NCI-H510A (cell line): ENCODE measurements around the gene GAMT.

Experiments
- DNase-seq: peaks from one replicate; lab custom pipeline; 2025; lab: John Stamatoyannopoulos, UW

GAMT gene

DNA sequence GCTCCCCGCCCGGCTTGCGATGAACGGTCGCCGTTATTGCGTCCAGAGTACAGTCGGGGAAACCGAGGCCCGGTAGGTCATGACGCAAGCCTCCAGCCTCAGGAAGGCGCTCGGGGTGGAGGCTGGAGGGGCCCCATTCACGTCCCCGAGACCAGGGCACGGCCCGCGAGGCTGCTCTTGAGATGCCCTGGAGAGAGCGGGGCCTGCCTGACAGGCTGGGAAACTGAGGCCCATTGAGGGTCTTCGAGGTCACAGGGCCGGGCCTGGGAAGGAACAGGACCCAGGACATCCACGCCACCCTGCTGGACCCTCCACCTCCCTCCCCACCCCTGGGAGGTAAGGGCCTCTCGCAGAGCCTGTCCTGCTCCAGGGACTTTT, 17.3 kb downstream of the GAMT start:
- no peak for DNase-seq

DNA sequence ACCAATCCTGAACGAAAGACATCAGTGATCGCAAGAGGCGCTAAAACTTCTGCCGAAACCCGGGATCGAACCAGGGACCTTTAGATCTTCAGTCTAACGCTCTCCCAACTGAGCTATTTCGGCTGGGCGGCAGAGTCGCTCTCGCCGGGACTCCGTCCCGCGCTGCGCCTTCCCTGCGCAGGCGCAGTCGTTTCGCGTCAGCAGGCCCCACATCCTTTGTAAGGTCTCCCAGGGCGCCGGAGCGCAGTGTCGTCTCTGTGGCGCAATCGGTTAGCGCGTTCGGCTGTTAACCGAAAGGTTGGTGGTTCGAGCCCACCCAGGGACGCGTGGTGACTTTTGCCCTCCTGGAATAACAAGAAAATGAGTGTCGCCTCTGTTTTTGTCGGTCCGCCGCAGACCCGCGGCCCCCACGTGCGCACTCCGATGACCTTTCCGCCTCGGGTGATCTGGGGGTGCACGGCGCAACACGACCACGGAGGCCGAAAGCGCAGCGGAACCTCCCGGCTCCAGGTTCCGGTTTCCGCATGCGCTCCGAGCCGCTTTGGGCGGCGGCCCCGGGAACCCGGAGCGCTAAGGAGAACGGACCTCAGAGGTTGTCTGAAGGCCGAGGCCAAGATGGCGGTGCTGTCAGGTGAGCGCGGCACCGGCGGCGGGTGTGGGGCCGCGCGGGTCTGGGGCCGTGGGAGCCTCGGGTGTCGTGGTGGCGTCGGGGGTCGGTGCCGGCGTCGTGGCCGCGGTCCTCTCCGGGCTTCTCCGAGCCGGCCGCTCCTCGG, 17.8 kb downstream of the GAMT start, which contains the start of gene NDUFS7:
NDUFS7 (plus strand) TSS at position 596 of the 773 bp plus-strand sequence; CDS start at position 616, 20 bp downstream.
- DNase-seq: peak; percentile 54

DNA sequence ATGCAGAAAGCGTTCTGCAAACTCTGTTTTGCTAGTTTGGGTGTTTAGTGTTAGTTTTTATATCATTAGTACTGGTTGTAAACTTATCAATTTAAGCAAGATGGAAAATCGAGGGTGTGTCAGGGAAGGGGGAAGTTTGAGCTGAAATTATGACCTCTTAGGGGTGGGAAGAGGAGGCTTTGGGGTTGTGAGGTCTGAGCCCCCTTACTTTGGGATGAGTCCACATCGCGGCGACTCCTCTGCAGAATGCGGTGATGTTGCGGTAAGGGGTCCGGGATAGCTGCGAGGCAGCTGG, 18.4 kb downstream of the GAMT start:
- DNase-seq: no peak

DNA sequence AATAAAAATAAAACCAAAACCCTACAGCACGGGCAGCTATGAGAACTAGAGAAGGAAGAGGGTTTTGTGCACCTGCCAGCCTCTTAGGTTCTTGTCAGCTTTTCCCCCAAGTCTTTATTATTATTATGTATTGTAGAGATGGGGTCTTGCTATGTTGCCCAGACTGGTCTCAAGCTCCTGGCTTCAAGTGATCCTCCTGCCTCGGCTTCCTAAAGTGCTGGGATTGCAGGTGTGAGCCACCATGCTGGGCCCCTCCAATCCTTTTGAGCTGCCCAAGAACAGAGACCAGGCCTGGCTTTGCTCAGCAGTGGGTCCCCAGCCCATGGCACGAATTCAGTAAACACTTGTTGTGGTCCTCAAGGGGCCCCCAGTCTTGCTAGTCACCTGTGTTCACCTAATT, 19.1 kb downstream of the GAMT start:
- DNase-seq: no peak

DNA sequence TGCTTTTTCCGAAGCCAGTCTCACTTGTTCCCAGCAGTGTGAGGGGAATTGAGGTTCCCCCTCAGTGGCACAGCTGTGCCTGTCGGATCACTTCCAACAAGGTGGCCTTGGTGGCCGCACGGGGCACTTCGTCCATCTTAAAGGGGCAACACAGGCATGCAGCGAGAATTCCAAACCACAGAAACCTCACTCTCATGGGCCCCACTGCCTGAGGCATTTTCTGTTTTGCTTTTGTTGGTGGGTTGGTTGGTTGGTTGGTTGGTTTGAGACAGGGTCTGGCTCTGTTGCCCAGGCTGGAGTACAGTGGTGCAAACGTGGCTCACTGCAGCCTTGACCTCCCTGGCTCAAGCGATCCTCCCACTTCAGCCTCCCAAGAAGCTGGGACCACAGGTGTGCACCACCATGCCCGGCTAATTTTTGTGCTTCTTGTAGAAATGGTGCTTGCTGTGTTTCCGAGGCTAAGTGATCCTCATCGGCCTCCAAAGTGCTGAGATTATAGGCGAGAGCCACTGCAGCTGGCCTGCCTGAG, 21.3 kb downstream of the GAMT start:
- DNase-seq: no peak

DNA sequence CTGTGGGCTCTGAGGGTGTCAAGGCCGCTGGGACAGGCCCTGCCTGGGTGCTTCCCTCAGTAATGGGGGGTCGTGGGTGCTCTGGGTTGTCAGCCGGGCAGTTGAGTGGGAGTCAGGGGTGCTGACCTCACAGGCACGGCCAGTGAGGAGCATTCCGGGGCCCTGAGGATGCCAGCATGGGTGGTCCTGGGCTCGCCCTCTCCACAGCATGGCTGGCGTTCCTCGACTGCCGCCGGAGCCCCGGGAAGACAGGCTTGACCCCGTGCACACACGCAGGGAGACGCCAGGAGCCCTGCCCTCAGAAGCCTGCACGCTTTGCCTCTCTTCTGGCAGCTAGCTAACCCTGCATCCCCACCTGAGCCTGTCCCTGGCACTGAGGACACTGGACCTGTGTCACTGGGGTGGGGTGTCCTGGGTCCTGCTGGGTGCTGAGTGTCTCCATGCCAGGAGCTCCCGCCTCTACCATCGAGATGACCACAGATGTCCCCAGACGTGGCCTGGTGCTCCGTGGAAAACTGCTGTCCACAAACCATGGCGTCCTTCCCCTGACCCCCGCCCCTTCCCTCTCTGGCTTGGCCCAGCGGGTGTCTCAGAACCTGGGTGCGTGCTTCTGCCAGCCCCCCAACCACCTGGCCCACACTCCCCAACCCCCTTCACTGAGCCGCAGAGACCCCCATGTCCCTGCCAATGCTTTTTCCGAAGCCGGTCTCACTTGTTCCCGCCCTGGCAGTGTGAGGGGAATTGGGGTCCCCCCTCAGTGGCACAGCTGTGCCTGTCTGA, 22.0 kb downstream of the GAMT start:
- no peak for DNase-seq

DNA sequence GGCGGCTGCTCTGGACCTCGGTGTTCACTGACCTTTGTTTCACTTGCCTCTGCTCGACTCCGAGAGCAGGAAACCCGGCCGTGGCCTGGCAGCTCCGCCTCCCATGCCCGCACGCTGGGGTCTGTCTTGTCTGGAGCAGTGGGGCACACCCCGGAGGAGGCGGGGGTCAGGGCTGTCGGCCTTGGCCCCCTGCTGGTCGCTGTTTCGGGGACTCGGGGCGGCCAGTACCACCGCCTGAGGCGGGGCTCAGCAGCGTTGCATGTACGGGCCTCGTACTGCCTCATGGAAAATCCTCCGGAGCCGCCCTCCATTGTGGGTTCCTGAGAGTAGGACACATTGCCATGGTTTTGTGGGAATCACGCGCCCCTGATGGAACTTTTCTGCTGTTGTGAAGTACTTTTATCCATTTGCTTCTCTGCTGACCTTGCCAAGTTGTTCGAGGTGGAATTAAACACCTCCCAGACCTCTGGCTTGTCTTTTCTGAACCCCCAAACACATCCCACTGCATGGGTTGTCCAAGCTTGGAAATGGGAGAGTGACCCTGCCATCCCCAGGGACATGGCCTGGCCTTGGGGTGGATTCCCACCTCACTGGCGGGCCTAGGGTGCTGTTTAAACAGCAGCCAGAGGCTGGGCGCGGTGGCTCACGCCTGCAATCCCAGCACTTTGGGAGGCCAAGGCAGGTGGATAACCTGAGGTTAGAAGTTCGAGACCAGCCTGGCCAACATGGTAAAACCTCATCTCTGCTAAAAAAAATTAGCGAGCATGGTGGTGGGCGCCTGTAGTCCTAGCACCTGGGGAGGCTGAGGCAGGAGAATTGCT, 23.2 kb downstream of the GAMT start:
- DNase-seq: no peak

DNA sequence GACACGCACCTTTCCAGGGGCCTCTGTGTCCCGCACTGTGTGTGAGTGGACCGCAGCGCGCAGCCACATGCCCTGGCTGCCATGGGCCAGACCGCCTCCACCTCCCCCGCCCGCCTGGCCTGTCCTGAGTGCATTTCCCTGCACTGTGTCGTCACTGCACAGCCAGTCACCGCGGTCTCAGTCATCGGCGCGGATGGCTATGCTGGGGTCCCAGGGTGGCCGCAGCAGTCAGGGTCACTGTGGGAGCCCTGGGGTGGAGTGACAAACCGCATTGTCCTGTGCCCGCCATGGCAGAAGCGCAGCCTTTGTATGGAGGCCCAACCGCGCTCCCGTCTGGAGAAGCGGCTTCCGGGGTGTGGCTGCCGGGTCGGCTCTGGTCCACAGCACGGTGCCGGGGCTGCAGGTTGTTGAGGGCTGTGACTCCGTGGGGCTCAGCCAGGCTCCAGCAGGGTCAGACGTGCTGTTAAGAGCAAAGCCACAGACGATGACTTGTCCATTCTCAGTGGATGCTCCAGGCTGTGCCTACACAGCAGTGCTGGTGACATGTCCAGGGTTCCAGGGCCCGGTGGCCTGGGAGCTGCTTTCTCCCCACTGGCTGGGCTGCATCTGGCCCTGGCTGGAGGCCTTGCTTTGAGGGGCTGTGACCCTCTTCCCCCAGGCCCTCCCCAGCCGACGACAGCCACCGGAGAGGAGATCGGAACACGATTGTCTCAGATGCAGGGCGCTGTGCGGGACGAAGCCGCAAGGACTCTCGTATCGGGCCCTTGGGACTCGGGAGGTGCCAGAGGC, 24.0 kb downstream of the GAMT start:
- no peak for DNase-seq

DNA sequence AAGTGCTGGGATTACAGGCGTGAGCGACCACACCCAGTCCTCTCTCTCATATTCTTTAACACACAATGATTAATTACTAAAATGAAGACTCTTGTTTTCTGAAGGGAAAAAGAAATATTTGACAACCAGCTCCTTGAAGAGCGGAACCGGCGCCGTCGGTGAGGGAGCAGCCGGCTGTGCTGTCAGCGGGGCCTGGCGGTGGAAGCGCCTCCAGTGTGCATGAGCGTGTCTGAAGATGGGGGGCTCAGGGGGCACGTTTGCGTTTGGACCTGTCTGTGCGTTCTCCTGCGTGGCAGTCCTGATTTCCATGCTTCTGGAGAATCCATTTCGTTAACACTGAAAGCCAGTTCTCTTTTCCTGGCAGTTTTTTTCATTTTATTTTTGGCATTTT, 24.9 kb downstream of the GAMT start:
- no peak for DNase-seq

DNA sequence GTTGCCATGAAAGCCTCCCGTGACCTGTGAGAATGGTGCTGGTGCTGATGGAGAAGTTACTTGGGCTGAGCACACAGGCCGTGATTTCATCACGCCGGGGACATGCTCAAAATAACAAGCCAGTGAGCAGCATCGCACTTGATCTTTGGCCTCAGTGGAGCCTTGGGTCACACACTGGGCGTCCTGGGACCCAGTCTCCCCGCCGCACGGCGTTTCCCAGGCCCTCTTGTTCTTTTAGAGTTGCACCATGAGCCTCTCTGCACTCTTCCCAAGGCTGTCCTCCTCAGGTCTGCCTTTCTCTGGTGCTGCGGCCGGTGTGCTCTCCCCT, 27.1 kb downstream of the GAMT start:
- DNase-seq: no peak

DNA sequence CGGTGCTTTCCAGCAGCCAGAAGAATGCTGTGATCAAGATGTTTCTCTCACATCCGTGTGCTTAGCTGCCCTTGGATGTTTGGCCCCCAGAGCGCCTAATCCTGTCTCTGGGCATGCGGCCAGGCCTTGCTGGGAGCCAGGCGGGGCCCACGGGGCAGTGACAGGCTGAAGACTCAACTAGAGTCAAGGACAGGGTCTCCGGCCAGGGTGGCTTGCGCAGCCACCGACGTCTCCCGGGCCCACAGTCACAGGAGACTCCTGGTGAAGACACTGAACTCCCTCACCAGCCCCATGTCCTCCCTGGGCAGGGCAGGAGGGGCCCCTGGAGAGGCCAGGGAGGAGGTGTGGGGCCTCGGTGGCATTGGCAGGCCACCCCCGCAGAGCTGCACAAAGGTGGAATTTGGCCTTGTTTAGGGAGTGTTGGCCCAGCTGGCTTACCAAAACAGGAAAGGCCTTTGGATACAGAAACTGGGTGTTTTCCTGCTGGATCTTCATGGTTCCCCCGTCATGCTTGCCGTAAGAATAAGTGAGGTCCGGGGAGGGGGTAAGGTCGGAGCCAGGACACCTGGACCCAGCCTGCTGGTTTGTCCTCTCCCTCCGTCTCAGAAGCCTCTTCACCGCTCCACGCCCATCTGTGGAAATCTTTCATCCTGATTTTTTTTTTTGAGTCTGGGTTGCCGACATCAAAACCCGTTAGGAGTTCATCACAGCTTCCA, 27.6 kb downstream of the GAMT start:
- DNase-seq: no peak

DNA sequence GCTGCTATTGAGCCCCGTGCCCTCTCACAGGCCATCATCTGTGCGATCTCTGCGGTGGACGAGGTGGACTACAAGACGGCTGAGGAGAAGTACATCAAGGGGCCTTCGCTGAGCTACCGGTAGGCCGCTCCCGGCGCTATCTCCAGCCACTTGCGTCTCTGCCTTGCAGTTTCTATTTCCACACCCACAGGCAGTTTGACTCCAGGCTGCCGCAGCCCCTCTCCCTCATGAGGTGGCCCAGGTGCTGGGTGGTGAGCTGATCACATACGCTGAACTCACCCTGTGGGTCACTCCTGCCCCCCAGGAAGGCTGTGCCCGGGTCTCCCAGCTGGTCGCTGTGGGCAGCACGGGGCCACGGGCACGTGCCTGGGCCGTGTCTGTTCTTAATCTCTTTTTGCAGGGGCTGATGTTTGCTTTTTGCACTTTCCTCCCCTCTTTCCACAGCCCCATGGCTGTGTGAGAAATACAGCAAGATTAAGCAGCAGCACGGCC, 28.3 kb downstream of the GAMT start:
- DNase-seq: no peak

DNA sequence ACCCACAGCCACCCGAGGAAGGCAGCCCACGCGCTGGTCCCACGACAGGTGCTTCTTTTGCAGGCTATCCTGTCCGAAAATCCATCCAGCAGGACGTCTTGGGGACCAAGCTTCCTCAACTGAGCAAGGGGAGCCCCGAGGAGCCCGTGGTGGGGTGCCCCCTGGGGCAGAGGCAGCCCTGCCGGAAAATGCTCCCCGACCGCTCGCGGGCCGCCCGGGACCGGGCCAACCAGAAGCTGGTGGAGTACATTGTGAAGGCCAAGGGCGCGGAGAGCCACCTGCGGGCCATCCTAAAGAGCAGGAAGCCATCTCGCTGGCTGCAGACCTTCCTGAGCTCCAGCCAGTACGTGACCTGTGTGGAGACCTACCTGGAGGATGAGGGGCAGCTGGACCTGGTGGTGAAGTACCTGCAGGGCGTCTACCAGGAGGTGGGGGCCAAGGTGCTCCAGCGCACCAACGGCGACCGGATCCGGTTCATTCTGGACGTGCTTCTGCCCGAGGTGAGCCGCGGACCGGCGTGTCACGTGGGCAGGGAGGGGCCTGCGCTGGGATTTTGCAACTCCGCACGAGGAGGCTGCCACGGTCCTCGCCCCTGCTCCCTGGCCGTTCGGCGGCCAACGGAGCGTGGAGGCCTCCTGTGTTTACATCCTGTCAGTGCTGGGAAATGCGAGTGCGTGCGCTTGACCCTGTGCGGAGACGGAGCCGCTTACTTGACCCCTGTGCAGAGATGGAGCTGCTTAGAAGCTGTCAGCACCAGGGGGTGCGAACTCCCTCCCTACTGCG, 30.6 kb downstream of the GAMT start:
- DNase-seq: peak; percentile 37

DNA sequence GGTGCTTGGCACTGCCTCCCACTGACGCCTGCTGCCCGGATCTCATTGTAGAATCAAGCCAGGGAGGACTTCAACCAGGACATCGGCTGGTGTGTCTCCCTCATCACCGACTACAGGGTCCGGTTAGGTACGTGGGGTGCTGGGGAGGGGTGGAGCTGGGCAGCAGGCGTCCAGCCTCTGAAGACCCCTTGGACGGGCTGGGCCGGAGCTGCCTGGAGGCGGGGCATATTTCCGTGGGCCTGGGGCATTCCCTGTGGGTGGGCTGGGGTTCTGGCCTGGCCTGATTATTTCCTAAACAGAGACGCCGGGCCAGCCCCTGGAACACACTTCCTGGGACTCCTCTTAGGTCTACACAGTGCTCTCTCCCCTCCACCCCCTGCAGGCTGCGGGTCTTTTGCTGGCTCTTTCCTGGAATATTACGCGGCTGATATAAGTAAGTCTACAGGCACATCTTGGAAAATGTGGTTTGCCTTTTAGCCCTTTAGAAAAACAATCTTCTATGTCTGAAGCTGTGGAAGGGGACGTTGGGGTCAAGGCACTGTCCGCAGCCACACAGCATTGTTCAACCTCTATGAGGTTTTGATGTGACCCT, 32.0 kb downstream of the GAMT start:
- no peak for DNase-seq

DNA sequence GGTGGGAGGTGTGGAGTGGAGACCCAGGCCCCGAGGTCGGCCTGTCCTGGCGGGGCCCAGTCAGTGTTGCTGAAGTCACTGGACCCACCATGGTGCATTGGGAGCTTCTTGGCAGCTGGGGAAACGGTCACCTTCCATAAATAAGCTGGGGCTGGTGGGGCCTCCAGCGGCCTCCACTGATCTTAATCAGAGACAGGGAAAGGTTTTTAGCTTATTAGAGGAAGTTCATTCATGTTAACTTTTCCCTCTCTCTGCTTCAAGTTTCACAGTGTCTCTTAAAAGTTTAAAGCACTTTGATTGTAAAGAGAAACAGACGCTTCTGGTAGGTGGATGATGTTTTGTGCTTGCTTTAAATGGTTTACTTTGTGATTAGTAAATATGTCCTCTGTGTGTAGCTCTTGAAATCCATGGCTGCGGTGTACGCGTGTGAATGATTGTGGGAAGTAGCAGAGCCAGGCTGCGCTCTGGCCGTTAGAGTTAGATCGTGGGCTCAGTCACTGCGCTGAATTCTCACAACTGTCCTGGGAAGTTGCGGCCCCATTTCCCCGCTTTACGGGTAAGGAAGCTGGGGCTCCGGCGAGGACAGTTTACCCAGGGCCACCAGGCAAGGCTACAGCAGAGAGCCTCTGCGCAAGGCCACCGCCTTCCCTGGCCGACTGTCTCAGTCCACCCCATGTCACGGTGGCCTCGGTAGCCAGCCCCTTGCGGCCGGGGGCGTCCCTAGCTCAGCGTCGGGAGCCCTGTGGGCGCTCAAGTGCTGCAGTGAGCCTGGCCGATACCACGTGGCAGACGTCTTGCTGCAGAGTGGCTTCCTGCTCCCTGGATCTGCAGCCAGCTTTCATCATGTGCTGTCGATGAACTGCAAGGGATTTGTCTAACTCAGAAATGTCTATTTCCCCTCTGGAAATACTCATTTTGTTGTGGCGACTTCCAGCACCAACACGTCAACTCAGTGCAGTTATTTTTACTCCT, 34.2 kb downstream of the GAMT start:
- DNase-seq: no peak

DNA sequence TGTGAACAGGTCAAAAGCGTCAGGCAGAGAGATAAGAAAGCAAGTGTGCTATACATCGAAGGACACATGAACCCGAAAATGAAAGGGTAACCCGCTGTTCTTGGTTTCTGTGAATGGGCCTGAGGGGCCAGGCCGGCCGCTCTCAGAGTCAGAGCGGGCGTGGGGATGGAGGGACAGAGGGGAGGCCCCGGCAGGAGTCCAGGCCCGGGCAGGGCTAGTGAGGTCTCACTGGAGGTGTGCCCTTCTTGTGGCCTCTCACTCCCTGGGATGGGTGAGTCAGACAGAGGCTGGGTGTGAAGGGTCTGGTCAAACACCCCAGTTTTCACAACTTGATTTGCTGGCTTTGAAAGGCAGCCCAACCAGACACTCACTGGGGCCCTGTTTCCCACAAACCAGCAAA, 35.0 kb downstream of the GAMT start:
- no peak for DNase-seq

DNA sequence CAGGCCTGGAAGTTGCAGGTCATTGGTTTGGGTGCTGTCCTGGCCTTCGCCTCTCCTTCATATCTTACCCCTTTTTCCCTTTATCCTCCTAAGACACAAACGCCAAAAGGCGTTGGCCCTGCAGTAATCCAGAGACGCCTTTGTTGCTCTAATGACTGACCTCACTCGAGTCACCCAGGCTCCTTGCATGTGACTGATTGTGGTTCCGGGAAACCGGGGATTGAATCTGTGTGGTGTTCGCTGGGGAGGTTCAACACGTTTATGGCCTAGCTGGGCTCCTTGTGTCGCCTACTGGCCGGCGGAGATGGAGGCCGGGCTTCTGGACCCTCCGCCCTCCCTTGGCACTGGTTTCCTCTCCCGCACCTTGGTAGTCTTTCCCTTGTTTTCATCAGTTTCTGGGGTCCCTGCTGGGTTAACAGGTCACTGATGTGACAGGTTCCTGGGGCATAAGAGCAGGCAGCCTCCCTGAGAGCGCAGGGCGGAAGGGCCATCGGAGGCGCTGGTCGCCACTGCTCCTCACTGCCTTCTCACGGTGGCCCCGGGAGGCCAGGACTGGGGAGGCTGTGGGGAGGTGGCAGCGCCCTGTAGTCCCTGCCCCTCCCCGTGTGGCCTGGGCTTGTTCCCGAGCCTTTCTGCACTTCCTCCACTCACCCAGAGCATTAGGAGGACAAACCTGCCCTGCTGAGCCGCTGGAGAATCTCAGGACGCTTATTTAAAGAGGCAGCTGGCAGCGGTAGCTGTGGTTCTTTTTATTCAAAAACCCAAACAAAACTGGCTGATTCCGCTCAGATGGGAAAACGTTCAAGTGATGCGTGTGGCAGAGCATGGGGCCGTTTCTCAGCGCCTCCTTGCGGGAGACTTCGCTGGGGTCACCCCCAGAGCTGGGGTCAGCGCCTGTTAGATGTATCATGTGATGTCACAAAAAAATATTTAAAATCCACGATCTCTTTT, 35.7 kb downstream of the GAMT start:
- DNase-seq: no peak
